Measurements from ENCODE around the gene CTSL. TPM values are rescaled to one million over a fixed set of nuclear protein-coding genes. Genes with fewer than 3 reads are reported as not detected.
"Not testable (repeated sequence)": the region's sequence is repeated elsewhere in the genome, so short reads cannot be mapped to it uniquely, and the experiment has no call there.

CTSL gene
- total RNA-seq, 1 experiment from 2014 or later = 1,779 TPM

DNA sequence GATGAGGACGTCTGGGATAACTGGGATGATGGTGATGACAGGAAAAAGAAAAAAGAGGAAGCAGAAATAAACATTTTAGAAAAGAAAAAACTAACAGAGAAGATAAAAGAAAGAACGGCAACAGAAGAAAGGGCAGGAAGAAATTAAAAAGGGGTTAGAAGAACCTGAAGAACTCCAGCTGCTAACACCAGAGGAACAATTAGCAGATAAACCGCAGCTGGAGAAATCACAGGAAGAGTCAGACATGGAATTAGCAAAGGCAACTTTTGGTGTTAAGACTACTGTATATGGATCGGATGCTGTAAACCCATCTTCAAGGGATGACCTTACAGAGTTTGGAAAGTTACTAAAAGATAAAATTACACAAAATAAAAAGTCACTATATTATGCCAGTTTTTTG, 15.4 kb downstream of the CTSL start:
- DNase-seq (ENCODE audit: low read depth, low spot score) = no peak
- in situ Hi-C loops (cut with HindIII; ENCODE audit: low pct_unique_long_range_greater_than_20kb, low sequenced_read_pairs) = no loop called here

DNA sequence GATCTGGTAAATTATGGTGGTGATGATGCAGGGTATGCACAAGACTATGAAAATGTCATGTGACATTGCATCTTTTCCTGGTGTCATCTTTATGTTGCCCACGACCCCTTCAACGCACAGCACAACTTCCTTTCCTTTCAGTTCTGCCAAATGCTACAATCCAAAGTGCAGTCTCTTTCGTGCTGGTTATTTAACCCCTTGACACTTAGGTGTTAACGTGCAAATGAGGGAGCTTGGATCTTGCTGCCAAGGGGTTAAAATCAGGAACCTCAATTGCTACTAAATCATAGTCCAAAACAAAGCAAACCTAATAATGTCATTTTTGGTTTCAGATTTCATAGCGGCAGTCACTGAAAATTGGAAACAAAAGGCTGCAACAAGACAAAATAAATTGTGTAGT, 16.0 kb downstream of the CTSL start:
- DNase-seq (ENCODE audit: low read depth, low spot score) = no peak
- in situ Hi-C loops (cut with HindIII; ENCODE audit: low pct_unique_long_range_greater_than_20kb, low sequenced_read_pairs) = no loop called here

DNA sequence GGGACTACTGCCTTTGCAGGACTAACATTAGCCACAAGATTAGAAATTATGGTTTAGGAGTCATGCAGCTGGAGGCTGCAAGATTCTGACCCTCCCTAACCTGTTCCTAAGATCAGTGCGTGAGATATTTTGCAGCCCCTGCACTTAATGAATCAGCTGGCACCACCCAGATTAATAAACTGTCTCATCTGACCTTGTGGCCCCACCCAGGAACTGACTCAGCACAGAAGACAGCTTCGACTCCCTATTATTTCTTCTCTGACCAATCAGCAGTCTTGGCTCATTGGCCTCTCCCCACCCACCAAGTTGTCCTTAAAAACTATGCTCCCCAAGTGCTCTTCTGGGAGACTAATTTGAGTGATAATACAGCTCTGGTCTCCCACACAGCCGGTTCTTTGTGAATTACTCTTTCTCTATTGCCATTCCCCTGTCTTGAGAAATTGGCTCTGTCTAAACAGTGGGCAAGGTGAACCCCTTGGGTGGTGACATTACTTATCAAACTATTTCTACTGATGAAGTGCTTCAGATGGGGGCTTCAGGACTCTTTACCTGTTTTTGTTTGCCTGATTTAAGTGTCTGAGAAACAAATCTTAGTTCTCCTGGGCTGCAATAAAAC, 17.0 kb downstream of the CTSL start:
- in situ Hi-C loops (cut with HindIII; ENCODE audit: low pct_unique_long_range_greater_than_20kb, low sequenced_read_pairs) = no loop called here
- DNase-seq (ENCODE audit: low read depth, low spot score) = no peak

DNA sequence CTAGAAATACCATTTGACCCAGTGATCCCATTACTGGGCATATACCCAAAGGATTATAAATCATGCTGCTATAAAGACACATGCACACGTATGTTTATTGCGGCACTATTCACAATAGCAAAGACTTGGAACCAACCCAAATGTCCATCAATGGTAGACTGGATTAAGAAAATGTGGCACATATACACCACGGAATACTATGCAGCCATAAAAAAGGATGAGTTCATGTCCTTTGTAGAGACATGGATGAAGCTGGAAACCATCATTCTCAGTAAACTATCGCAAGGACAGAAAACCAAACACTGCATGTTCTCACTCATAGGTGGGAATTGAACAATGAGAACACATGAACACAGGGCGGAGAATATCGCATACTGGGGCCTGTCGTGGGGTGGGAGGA, 18.3 kb downstream of the CTSL start:
- DNase-seq (ENCODE audit: low read depth, low spot score); in situ Hi-C loops (cut with HindIII; ENCODE audit: low pct_unique_long_range_greater_than_20kb, low sequenced_read_pairs): not testable (repeated sequence)

DNA sequence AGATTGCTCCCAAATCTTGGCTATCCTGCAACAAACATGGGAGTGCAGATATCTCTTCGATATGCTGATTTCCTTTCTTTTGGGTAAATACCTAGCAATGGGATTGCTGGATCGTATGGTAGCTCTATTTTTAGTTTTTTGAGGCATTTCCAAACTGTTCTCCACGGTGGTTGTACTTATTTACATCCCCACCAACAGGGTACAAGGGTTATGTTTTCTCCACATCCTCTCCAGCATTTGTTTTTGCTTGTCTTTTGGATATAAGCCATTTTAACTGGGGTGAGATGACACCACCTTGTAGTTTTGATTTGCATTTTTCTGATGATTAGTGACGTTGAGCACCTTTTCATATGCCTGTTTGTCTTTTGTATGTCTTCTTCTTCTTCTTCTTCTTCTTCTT, 20.3 kb downstream of the CTSL start:
- in situ Hi-C loops (cut with HindIII; ENCODE audit: low pct_unique_long_range_greater_than_20kb, low sequenced_read_pairs) = no loop called here
- no peak for DNase-seq (ENCODE audit: low read depth, low spot score)

DNA sequence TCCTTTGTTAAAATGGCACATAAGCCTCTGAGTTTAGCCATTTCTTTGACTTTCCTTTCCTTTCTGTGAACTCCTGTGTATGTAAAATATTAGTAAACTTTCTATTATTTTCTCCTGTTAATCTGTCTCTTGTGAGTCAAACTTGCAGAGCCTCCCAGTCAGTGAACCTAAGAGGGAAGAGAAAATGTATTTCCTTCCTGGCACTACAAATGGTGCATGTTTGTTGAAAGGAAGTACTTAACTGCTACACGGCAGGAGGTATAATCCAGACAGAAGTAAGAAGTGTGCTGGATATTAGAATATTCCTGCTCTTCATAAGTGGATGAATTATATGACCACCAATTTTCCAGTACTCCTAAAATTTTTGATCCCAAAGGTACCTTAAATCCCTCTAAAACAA, 23.0 kb downstream of the CTSL start:
- no peak for DNase-seq (ENCODE audit: low read depth, low spot score)
- in situ Hi-C loops (cut with HindIII; ENCODE audit: low pct_unique_long_range_greater_than_20kb, low sequenced_read_pairs) = no loop called here

GRCh38 chr9:87749335-87750035, 23.6 kb downstream of the CTSL start:
- in situ Hi-C loops (cut with HindIII; ENCODE audit: low pct_unique_long_range_greater_than_20kb, low sequenced_read_pairs) = no loop called here

GRCh38 chr9:87750726-87751125, 24.8 kb downstream of the CTSL start:
- in situ Hi-C loops (cut with HindIII; ENCODE audit: low pct_unique_long_range_greater_than_20kb, low sequenced_read_pairs) = no loop called here
- DNase-seq (ENCODE audit: low read depth, low spot score) = no peak

More at GRCh38 chr9:87749335-87750035, 23.6 kb downstream of the CTSL start:
- DNase-seq (ENCODE audit: low read depth, low spot score) = no peak

GRCh38 chr9:87751423-87751822, 25.5 kb downstream of the CTSL start:
- in situ Hi-C loops (cut with HindIII; ENCODE audit: low pct_unique_long_range_greater_than_20kb, low sequenced_read_pairs) = no loop called here
- no peak for DNase-seq (ENCODE audit: low read depth, low spot score)

DNA sequence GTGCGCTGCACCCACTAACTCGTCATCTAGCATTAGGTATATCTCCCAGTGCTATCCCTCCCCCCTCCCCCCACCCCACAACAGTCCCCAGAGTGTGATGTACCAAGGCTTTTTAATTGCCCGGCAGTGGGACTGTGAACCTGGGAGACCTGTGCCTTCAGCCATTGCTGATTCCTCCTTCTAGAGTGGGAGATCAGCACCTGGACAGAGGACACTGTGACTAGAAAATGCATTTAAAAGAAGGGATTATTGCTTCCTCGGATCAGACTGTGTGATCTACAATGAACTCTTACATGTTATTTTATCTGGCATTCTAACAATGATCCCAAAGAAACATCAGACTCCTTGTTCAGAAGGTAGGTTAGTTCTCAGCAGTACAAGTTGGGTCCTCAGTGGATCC, 25.9 kb downstream of the CTSL start:
- no peak for DNase-seq (ENCODE audit: low read depth, low spot score)
- in situ Hi-C loops (cut with HindIII; ENCODE audit: low pct_unique_long_range_greater_than_20kb, low sequenced_read_pairs) = no loop called here

DNA sequence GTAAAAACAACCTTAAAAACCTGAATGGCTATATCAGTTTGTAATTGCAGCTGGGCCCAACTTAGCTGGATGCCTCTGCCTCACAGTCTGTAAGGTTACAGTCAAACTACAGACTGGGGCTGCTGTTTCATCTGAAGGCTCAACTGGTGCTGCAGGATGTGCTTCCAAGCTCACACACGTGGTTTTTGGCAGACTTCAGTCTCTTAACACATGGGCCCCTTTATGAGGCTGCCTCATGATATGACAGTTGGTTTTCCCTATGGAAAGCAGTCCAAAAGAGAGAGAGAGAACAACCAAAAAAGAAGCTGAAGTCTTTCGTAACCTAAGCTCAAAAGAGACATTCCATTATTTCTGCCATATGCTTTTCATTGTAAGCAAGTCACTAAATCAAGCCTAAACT, 27.4 kb downstream of the CTSL start:
- in situ Hi-C loops (cut with HindIII; ENCODE audit: low pct_unique_long_range_greater_than_20kb, low sequenced_read_pairs) = no loop called here

GRCh38 chr9:87758330-87758729, 32.4 kb downstream of the CTSL start:
- in situ Hi-C loops (cut with HindIII; ENCODE audit: low pct_unique_long_range_greater_than_20kb, low sequenced_read_pairs); DNase-seq (ENCODE audit: low read depth, low spot score): not testable (repeated sequence)

More for the DNA sequence above, 27.4 kb downstream of the CTSL start:
- DNase-seq (ENCODE audit: low read depth, low spot score) = no peak

DNA sequence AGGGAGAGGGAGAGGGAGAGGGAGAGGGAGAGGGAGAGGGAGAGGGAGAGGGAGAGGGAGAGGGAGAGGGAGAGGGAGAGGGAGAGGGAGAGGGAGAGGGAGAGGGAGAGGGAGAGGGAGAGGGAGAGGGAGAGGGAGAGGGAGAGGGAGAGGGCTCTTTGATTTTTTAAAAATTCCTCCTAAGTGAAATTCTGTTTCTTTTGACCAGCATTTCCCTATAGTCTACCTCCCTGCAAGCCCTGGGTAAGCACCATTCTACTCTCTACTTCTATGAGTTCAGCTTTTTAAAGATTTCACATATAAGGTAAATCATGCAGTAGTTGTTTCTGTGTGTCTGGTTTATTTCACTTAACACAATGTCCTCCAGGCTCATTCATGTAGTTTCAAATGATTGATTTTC, 34.1 kb downstream of the CTSL start:
- in situ Hi-C loops (cut with HindIII; ENCODE audit: low pct_unique_long_range_greater_than_20kb, low sequenced_read_pairs); DNase-seq (ENCODE audit: low read depth, low spot score): not testable (repeated sequence)

- in situ Hi-C loops (cut with HindIII; ENCODE audit: low pct_unique_long_range_greater_than_20kb, low sequenced_read_pairs) = no loop called here
- no peak for DNase-seq (ENCODE audit: low read depth, low spot score)
These were observed 34.6 kb downstream of the CTSL start for GRCh38 chr9:87760529-87760928.

GRCh38 chr9:87763286-87763685, 37.4 kb downstream of the CTSL start:
- in situ Hi-C loops (cut with HindIII; ENCODE audit: low pct_unique_long_range_greater_than_20kb, low sequenced_read_pairs) = no loop called here
- DNase-seq (ENCODE audit: low read depth, low spot score) = no peak

GRCh38 chr9:87765521-87765920, 39.6 kb downstream of the CTSL start:
- in situ Hi-C loops (cut with HindIII; ENCODE audit: low pct_unique_long_range_greater_than_20kb, low sequenced_read_pairs) = no loop called here
- DNase-seq (ENCODE audit: low read depth, low spot score) = no peak

- in situ Hi-C loops (cut with HindIII; ENCODE audit: low pct_unique_long_range_greater_than_20kb, low sequenced_read_pairs) = no loop called here
- no peak for DNase-seq (ENCODE audit: low read depth, low spot score)
These were observed 40.8 kb downstream of the CTSL start for GRCh38 chr9:87766697-87767096.

DNA sequence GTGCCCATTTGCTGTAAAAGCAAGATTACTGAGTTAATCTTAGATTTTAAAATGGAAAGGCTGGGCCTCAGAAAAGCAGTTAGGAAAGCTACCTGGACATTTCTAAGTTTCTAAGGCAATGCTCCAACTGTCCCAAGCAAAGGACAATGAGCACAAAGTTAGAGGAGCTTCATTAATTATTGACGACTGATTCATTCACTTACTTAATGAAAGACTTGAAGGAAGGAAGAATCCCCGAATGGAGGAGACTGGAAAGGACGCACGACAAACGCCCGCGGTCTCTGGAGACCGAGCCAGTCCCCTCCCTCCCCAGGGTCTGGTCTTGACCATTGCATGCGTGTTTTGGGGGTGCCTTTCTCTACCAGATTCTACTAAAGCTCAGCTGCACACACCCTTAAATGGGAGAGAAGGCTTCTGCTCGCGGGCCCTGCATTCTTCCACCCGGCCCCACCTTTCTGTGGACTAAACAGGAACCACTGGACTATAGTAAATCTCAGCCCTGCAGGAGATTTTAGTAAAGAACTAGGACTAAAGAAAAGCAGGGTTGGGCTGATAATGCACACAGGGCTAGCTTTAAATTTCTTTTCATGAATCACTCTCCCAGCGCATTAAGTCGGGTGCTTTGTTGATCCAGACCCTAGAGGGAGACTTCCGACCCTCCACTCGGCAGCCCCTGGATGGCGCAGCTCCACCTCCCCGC, 44.8 kb downstream of the CTSL start:
- in situ Hi-C loops (cut with HindIII; ENCODE audit: low pct_unique_long_range_greater_than_20kb, low sequenced_read_pairs) = no loop called here
- no peak for DNase-seq (ENCODE audit: low read depth, low spot score)

Data from SK-MEL-5 (cell line).